Measurements from ENCODE around the gene HIGD2A.

DNA sequence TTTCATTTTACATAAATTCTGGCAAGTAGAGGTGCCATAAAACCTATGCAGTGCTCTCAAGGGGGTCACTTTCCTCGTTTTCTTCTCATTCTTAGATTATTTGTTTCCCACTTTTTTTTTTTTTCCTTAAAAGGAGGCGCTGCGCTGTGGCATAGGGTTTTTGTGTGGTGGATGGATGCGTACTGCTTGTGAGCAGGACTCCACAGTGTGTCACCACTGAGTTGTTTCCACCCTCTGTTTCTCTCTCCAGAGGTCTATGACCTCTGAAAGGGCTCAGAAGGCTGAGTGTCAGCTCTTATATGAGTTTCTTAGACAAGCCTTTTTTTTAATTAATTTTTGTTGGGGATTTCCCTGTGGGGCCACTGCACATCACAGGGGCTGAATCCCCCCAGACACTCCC, 41.4 kb downstream of the HIGD2A start:
- TF ChIP-seq POLR2A (IDR thresholded peaks at IDR 0.05; ENCODE audit: low read depth, low read length) (no peak), EZH2 (IDR thresholded peaks at IDR 0.05; ENCODE audit: borderline replicate concordance, low read depth, low read length, severe bottlenecking) (no peak), JUN (IDR thresholded peaks at IDR 0.05; ENCODE audit: borderline replicate concordance, insufficient read depth, insufficient read length, low read depth) (no peak)
- TF ChIP-seq, protein P1, sequence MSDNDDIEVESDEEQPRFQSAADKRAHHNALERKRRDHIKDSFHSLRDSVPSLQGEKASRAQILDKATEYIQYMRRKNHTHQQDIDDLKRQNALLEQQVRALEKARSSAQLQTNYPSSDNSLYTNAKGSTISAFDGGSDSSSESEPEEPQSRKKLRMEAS (IDR thresholded peaks at IDR 0.05; ENCODE audit: insufficient read depth, insufficient read length), result no peak
- TF ChIP-seq, protein P2, sequence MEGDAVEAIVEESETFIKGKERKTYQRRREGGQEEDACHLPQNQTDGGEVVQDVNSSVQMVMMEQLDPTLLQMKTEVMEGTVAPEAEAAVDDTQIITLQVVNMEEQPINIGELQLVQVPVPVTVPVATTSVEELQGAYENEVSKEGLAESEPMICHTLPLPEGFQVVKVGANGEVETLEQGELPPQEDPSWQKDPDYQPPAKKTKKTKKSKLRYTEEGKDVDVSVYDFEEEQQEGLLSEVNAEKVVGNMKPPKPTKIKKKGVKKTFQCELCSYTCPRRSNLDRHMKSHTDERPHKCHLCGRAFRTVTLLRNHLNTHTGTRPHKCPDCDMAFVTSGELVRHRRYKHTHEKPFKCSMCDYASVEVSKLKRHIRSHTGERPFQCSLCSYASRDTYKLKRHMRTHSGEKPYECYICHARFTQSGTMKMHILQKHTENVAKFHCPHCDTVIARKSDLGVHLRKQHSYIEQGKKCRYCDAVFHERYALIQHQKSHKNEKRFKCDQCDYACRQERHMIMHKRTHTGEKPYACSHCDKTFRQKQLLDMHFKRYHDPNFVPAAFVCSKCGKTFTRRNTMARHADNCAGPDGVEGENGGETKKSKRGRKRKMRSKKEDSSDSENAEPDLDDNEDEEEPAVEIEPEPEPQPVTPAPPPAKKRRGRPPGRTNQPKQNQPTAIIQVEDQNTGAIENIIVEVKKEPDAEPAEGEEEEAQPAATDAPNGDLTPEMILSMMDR (IDR thresholded peaks at IDR 0.05; ENCODE audit: extremely low read depth in 1 of 2, insufficient read depth in 1 of 2, low read depth in 1 of 2, low read length in 2 of 2), result no peak
